ENCODE results near the gene FANCD2.
"Not testable (repeated sequence)": the region's sequence is repeated elsewhere in the genome, so short reads cannot be mapped to it uniquely, and the experiment has no call there.

Gene FANCD2

GRCh38 chr3:10115326-10116137, 89.3 kb downstream of the FANCD2 start, which contains the start of gene BRK1:
TSS of gene BRK1 (plus strand) at chr3:10115675. CDS start at chr3:10115702, 27 bp downstream.
- no peak for DNase-seq

GRCh38 chr3:10116138-10116460, 89.9 kb downstream of the FANCD2 start:
- no peak for DNase-seq

GRCh38 chr3:10116928-10117327, 90.7 kb downstream of the FANCD2 start:
- DNase-seq, result no peak

GRCh38 chr3:10119376-10119775, 93.1 kb downstream of the FANCD2 start:
- DNase-seq, result no peak

- DNase-seq, result no peak
These were observed 94.8 kb downstream of the FANCD2 start for GRCh38 chr3:10121064-10121463.

GRCh38 chr3:10122724-10123123, 96.5 kb downstream of the FANCD2 start:
- no peak for DNase-seq

GRCh38 chr3:10135872-10136271, 109.6 kb downstream of the FANCD2 start:
- DNase-seq, result not testable (repeated sequence)

GRCh38 chr3:10136426-10137005, 110.3 kb downstream of the FANCD2 start:
- DNase-seq, result no peak

- DNase-seq, result no peak
These were observed 110.9 kb downstream of the FANCD2 start for GRCh38 chr3:10137178-10137577.

GRCh38 chr3:10140996-10141546, 114.8 kb downstream of the FANCD2 start:
- no peak for DNase-seq

- no peak for DNase-seq
These were observed 116.7 kb downstream of the FANCD2 start for GRCh38 chr3:10142707-10143560.

- DNase-seq, result no peak
These were observed 119.4 kb downstream of the FANCD2 start for GRCh38 chr3:10145685-10146084.

GRCh38 chr3:10149226-10149625, 123.0 kb downstream of the FANCD2 start:
- DNase-seq, result no peak

GRCh38 chr3:10150987-10151386, 124.8 kb downstream of the FANCD2 start:
- DNase-seq, result no peak
